Right ventricle myocardium inferior (tissue), 1 donor: ENCODE data around the gene WFIKKN1. TPM values are rescaled to one million over a fixed set of nuclear protein-coding genes. Genes with fewer than 3 reads are reported as not detected.
"Not testable (repeated sequence)": the region's sequence is repeated elsewhere in the genome, so short reads cannot be mapped to it uniquely, and the experiment has no call there.

ENCODE experiments used
- ATAC-seq: fragments of 200-7000 bp; cut with Tn5 transposase; one replicate; pipeline ENCODE4 v1.9.1; 2020; ENCODE audit warnings: mild to moderate bottlenecking, moderate library complexity
- DNase-seq: peaks from one replicate; pipeline ENCODE4 v3.0.0; 2021; ENCODE audit errors: missing footprints
- intact Hi-C: fragments of 100-400 bp; cut with DNase I; formaldehyde crosslinking; loops from one replicate; pipeline ENCODE4 v1.11.0; 2022
- total RNA-seq: library from RNA; stranded (reverse); fragmentation: NEBNext Ultra II Directional; extraction: Animal tissue kit (Norgen Biotek cat#: 25700); gene quantifications from one replicate; pipeline ENCODE4 v1.2.1, GENCODE V29; 2021
- donor health status: DM: no; HTN: yes; CAD: no; lungs with severe emphysema.

WFIKKN1 gene
- total RNA-seq, 1 donor from 2014 or later: 0.16 TPM

DNA sequence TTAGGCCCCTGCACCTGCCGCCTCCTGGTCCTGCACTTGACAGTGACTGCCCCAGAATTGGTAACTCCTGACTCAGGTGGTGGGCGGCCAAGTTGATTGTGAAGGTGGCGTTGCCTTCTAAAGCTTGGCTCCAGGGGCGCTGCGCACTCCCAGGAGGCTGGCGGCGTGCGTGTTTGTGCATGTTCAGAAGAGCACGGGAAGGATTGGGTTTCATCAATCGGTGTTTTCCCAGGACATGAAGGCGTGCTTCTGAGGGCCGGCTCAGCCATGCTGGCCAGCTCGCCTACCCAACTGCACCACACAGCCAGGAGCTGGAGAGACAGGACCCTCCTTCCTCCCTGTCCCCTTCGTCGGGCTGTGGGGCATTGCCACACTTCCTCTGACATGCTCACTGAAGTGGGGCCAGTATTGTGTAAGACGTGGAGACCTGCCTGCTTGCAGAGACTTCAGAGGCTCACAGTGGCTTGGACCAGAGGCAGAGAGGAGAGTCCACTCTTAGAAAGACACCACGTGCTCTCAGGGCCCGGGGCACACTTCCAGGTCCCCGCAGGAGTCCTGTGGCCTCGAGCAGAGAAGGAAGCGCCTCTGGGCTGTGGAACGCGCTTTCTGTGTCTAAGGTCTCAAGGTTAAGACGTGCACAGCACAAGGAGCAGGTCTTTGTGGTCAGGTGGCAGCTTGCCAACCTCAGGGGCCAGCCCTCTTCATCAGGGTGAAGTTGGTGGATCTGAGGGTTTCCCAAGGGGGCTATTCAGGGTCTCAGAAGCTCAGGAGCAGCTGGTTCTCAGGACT, 38.1 kb upstream of the WFIKKN1 start:
- no peak for ATAC-seq
- intact Hi-C loops: no loop called here
- no peak for DNase-seq

DNA sequence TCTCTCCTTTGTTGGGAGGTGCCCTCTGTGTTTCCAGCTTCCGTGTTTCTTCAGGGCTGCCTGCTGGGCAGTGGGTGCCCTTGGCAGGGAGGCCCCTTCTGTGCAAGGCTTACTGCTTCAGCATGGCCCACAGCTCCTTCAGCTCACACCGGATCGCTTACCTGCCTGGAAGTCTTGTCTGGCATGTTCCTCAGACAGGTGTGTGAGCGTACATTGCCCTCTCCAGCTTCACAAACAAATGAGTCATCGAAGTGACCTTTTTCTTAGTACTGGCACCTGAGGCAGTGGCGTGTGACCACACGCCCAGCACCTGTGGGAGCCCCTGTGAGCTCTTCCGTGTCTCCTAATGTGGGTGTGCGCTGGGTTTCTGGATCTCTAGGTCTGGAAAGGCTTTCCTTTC, 37.4 kb upstream of the WFIKKN1 start:
- ATAC-seq (no peak), DNase-seq (no peak)
- intact Hi-C loops: no loop called here

DNA sequence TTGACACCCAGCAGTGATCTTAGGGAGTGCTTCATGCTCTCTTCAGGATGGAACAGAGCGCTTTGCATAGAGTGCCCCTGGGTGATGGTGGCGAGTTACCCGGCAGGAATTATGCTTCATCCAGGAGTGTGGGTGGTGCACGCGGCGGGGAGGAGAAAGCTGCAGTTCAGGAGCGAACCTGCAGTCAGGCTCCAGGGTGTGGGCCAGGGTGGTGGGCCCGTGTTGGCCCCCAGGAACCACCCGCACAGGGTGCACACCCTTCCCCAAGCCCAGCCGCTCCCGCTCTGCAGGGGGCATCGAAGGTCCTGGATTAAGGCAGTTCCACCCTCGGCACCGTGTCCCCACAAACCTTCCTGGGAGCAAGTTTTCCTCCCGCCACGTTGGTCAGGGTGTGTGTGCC, 37.0 kb upstream of the WFIKKN1 start:
- intact Hi-C loops: no loop called here
- DNase-seq (no peak), ATAC-seq (no peak)

DNA sequence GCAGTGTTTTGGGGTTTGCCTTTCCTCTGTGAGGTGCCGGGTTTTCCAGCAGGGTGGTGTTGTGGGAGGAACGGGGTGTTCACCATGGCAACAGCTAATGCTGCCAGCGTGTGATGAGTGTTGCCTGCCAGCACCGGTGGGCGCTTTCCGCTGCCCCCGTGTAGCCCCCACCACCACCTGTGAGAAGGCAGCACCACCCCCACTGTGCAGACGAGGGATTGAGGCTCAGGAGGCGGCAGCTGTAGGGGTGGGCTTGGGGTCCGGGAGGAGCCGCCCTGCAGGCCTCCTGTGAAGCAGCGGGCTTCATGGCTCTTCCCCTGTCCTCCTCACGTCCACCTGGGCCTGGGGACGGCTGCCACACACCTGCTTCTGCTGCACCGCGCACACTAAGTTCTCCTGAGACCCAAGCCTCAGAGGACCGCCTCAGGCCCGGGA, 35.7 kb upstream of the WFIKKN1 start:
- intact Hi-C loops: no loop called here
- ATAC-seq (no peak), DNase-seq (no peak)

DNA sequence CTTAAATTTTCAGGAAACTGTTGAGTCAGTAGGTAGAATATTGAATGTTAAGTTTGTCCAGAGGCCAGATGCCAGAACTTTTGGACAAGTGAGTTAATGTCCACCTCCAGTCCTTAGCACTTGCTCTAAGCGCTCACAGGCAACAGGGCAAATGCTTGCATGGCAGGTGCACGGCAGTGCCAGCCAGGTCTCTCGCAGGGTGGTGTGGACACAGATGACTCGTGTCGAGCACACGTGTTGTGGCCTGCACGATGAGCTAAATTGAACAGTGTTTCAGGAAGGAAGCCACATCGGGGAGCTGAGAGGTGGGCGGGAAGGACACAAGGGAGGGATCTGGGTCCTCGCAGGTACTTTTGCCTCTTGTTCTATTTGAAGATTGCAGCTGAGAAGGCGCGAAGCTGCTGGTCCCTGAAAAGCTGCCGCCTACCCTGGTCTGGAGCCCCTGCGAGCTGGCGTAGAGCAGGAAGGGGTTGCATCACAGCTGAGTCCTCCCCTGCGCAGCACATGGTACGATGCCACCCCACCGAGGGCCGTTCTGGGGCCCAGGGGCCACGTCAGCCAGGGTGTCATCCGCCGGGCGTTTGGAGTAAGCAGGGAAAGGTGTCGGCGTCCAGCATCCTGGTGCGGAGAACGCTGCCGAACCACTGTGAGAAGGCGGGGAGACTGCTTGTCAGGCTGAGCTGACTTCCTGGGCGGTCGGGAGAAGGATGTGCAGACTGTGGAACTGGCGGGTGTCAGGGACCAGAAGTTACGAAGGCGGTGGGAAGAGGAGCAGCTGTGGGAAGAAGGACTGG, 34.6 kb upstream of the WFIKKN1 start:
- intact Hi-C loops: no loop called here
- ATAC-seq (no peak), DNase-seq (no peak)

DNA sequence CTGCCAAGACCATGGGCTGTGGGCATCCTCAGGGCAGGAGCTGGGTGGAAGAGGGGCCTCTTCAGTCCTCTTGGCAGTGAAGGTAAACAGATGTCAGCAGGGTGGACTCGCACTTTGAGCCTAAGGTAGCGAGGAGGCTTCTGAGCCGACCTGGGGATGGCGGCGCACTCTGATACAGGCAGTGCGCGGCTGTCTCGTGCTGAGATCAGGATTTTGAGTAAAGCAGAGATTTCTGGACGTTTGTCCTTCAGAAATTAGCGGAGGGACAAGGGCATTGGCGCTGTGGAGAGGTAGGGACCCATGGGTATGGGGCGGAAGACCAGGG, 34.1 kb upstream of the WFIKKN1 start:
- DNase-seq (no peak), ATAC-seq (no peak)
- intact Hi-C loops: no loop called here

DNA sequence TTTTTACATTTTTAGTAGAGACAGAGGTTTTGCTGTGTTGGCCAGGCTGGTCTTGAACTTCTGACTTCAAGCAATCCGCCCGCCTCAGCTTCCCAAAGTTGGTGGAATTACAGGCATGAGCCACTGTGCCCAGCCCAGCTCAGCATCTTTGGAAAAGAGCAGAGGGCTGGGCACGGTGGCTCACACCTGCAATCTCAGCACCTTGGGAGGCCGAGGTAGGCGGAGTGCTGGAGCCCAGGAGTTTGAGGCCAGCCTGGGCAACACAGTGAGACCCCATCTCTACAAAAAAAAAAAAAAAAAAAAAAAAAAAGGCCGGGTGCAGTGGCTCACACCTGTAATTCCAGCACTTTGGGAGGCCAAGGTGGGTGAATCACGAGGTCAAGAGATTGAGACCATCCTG, 33.1 kb upstream of the WFIKKN1 start:
- ATAC-seq, intact Hi-C loops, DNase-seq: not testable (repeated sequence)

DNA sequence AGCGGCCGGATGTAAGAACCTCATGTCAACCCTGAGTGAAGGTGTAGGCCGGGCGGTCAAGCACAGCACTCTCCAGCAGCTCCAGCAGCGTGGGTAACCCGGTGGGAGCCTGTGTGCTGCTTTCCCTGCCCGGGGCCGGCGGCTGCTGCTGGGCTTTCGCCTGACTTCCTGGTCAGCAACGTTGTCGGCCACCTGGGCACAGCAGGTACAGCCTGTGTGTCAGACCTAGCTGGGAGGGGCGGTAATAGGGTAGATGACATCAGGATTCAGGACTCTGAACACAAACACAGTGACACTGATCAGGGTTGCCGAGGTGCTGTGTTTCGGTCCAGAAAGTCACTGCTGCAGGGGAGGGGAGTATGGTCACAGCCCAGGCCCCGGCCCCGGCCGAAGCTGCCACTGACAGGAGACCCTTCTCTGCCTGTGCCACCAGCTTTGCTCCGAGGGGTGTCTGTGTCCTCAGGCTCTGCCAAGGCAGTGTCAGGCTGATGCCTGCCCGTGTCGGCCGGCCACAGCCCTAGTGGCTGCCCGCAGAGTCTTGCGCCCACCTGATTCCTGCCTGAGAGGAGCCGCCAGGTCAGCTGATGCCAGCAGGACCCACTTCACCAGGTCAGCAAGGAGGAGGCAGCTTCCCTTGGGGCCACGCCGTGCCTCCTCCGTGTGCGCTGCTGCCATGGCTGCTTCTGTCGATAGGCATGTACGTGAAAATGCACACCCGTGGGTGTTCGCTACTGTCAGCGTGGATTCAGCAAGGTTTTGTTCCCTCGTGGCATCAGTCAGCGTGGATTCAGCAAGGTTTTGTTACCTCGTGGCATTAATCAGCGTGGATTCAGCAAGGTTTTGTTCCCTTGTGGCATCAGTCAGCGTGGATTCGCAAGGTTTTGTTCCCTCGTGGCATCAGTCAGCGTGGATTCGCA, 31.7 kb upstream of the WFIKKN1 start:
- ATAC-seq (no peak), DNase-seq (no peak)
- intact Hi-C loops: no loop called here

DNA sequence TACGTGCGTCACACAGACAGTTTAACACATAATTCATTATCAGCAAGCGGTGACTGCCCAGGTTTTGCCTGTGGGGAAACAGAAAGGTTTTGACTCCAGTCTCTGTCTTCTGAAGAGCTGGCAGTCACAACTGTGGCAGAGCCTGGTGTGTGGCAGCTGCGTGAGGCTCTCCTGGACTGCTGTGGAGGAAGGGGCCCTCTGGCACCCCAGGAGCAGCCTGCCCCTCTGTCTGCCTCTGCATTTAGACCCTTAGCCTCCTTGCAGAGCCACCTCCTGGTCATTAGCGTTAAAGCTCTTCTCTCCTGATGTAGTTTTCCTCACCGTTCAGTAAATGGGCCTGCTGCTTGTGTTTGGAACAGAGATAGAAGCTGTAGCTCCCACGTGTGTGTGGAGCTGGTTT, 30.0 kb upstream of the WFIKKN1 start:
- DNase-seq: peak; percentile 18
- ATAC-seq: no peak
- intact Hi-C loops: no loop called here

DNA sequence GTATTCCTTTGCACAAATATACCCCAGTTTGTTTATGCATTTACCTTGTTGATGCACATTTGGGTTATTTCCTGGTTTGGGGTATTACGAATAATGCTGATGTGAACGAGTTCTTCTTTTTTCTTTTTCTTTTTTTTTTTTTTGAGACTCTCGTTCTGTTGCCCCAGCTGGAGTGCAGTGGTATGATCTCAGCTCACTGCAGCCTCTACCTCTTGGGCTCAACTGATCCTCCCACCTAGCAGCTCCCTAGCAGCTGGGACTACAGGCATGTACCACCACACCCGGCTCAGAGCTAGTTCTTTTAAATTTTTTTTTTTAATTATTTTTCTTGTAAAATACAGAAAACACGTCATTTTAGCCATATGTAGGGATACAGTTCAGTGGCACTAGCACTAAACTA, 26.9 kb upstream of the WFIKKN1 start:
- DNase-seq (no peak), ATAC-seq (no peak)
- intact Hi-C loops: no loop called here

DNA sequence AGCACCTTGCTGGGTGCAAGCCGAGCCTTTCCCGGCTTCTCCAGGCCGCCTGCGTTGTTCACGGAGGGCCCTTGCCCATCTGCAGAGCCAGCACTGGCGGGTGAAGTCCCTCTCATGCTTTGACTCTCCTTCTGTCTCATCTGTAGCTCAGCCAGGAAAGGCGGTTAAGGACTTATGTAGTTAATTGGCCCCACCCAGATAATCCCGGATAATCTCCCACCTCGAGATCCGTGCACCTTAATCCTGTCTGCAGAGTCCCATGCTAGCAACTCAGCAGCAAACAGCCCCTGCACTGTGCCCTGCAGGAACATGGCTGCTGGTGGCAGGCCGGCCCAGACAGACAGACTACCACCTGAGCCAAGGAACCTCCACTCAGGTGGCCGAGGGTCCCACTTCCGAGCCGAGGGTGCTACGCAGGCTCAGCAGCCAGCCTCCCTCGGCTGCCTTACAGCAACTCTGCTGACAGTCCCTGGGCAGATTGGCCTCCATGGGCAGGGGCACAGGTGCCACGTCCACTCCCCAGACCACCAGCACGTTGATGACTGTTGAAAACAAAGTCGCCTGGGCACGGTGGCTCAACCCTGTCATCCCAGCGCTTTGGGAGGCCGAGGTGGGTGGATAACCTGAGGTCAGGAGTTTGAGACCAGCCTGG, 24.0 kb upstream of the WFIKKN1 start:
- intact Hi-C loops: no loop called here
- ATAC-seq (no peak), DNase-seq (peak; percentile 45)

DNA sequence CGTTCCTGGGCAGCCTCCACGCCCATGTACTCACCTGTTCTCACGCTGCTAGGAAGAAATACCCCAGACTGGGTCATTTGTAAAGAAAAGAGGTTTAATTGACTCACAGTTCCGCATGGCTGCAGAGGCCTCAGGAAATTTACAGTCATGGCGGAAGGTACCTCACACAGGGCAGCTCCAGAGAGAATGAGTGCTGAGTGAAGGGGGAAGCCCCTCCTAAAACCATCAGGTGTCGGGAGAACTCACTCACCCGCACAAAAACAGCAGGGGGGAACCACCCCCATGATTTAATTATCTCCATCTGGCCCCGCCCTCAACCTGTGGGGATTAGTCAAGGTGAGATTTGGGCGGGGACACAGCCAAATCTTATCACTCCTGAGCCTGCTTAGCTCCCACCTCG, 22.8 kb upstream of the WFIKKN1 start:
- ATAC-seq (no peak), DNase-seq (no peak)
- intact Hi-C loops: no loop called here

DNA sequence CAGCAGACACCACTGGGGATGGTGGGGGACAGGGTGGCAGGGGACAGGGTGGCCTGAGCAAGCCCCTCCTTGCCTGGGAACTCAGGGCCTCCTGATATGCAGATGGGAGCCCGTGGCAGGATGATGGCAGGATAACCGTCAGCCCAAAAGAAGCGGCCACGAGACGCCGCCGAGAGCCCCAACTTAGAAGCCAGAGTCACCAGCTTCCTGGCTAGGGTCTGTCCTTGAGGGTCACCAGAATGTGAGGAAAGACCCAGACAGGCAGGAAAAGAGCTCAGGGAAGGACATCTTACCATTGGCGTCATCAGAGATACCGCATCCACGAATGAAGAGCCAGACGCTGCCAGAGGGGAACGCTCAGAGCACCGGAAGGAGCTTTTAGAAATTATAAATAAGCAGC, 21.5 kb upstream of the WFIKKN1 start:
- DNase-seq (peak; percentile 3), ATAC-seq (no peak)
- intact Hi-C loops: no loop called here

DNA sequence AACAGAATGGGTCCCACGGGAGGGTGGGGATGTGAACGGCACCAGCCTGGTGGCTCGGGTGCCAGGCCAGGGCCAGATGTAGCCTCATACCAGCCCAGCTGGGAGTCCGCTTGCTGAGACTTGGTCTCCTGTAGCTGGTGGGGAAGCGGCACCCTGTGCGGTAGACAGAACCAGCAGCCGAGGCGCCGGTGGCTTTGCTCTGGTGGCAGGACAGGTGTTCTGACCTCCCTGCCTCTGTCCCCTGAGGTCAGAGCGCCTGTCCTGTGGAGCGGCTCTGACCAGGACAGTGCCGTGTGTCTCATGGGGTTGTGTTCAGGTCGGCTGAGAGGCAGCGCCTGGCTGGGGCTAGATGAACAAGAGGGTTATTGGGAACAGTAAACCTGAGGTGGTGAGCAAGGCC, 20.8 kb upstream of the WFIKKN1 start:
- intact Hi-C loops: no loop called here
- DNase-seq (peak; percentile 67), ATAC-seq (no peak)

DNA sequence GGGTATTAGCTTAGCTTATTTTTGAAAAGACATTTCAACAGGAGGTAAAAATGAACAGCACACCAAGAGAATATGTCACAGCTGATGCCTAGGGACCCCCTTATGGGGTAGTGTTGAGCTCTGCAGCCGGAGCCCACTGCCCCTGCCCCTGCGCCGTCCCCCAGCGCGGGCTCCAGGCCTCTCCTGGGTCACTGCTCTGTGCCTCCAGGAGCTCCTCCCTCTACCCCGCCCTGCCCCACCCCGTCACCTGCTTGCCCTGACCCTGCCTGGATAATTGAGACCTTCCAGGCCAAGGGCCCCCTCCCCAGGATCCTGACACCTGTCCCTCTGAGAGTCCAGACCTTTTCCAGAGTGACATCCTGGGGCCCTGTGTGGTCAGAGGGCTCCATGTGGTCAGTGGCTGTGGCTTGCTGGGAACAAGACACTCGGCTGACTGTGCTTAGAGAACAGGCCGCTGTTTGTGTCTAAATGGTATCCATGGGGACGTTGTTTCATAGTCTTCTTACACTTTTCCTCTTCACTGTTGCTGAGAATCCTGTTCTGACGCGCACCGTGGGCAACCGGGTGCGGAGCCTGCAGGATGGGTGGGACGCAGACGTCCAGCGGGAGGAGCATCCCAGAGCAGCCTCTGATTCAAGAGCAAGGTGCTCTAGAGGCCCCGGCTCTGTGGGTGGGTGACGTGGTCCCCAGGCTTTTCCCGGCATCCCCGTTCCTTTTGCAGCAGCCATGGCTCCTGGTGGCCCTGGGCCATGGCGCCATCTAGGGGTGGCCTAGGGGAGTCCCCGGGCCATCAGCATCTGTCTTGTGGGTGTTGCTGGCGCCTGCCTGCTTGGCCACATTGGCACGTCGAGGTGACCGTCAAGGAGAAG, 20.0 kb upstream of the WFIKKN1 start:
- peak; percentile 54 for ATAC-seq
- intact Hi-C loops: no loop called here
- peak; percentile 78 for DNase-seq

DNA sequence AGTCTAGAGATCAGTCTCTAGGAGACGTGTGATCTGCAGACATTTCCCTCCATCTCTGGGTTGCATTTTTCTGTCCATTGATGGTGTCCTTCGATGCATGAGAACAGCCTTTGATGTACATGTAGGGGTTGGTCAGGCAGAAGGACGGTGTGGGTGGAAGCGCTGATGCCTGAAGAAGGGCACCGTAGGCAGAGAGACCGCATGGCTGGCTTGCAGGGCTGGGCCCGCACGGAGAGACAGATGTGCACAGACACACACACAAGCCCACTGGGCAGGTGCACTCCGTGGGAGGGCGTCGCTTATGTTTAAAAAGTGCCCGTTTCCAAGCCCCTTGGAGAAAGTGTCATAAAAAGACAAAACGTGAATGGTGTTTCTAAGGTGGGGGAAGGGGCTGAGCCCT, 15.7 kb upstream of the WFIKKN1 start:
- DNase-seq: peak; percentile 55
- intact Hi-C loops: no loop called here
- ATAC-seq: no peak

DNA sequence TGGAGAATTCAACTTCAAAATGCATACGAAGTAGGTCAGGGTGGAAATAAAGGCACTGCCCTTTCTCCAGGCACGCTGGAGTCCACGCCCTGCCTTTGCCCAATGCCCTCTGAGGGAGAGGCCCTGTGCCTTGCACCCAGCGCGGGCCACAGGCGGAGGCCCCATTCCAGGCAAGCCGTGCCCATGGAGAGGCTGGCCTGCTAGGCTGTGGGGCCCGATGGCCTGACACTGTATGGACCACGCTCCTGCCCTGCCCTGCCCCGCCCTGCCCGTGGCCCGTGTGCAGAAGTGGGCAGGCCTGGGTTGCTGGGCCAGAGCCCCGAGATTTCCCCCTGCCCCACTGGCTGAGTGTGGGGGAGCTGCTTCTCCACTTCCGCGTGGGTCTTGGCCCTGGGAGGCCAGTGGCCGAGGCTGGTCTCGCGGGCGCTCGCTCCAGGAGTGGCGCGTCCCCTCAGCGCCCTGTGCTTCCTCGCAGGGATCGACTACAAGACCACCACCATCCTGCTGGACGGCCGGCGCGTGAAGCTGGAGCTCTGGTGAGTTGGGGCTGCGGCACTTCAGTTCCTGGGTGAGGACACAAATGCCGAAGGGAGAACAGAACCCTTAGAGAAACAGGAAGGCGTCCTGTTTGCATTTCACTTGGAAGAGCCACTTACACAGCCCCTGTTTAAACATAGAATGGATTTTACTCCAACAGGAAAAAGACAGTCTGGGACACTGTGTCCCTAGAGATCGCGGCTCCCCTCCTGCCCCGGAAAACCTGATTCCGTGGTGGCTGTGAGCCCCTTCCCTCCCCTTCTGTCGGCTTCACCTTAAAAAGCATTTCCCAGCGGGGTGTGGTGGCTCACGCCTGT, 13.8 kb upstream of the WFIKKN1 start:
- ATAC-seq: peak; percentile 16
- intact Hi-C loops: no loop called here
- peak; percentile 58 for DNase-seq
